ENCODE data around the gene CBX2. TPM values are rescaled to one million over a fixed set of nuclear protein-coding genes. Genes with fewer than 3 reads are reported as not detected.
A peak's percentile ranks its signal among the peaks of the same experiment; 100 is the strongest.

The CBX2 gene
- total RNA-seq, 1 experiment from 2014 or later, result 28.3 TPM

DNA sequence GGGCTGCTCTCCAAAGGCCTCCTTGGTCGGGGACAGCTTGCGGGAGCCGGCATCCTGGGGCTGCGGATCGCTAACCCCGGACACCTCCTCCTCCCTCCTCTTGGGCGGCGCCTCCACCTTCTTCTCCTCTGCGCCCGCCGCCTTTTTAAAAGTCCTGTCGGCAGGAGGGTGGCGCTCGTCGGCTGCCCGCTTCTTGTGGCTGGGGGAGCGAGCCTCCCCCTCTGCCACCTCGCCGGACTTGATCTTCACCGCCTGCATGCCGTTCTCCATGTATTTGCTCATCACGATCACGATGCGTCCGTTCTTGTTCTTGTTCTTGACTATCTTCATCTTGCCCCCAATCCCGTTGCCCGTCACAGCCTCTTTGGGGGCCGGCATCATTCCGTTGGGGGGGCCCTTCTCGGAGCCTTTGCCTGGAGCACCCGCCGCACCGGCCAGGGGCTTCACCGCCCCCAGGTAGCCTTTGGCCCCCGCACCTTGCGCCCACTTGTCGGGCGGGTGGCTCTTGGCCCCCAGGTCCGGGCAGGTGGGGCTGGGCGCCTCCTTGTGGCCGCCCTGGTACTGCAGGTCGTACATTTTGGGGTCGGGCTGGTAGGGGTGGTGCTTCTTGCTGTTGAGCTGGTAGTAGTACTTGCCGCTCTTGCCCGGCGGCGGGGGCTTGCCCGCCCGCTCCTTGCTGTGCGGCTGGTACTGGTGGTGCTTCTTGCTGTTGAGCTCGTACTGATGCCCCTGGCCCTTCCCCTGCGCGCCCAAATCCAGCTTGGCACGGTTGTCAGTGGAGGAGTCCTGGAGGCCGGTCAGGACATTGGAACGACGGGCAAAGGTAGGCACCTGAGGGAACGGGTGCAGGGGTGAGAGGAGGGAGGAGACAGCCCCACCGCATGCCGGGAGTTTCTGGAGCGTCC lies 56.9 kb downstream of the CBX2 start:
- DNase-seq (ENCODE audit: low read depth, low spot score) (no peak), ATAC-seq (no peak)
- peaks cover 52% of the 10 kb centered on the region for H3K79me2 ChIP-seq (ENCODE audit: insufficient read depth, low read length)
- H3K4me1 ChIP-seq (ENCODE audit: control insufficient read depth in 1 of 2, insufficient read depth in 2 of 2, low read length in 2 of 2), result peaks cover 46 to 74% of the 10 kb centered on the region in 2 experiments
- ChIA-PET RAD21 (ENCODE audit: low non-redundant PET in 1 of 2, low total read pairs in 2 of 2, uncharacterized antibody in 2 of 2, unreplicated experiment in 2 of 2) (interaction anchor here in 1 of 2 experiments (1.1 kb wide), 1 partner anchor 37 kb away, joined by 3 read pairs; no protein-coding TSS in a partner anchor), POLR2A (interaction anchor here (0.9 to 1.4 kb wide), 3 partner anchors 16 to 45 kb away, joined by 3 to 7 read pairs (median 3); no protein-coding TSS in a partner anchor), CTCF (interaction anchor here (0.6 to 3.0 kb wide), 12 partner anchors 11 to 91 kb away, joined by 3 to 18 read pairs (median 7); partner anchors contain the start of gene CBX8)
- peaks cover 4% of the 10 kb centered on the region; the same call in 1 of the 2 replicates for H4K20me1 ChIP-seq (ENCODE audit: insufficient read depth)
- peak overlapping the region; percentile 32; the same call in 1 of the 2 replicates for H3K27ac ChIP-seq (ENCODE audit: low read depth, low read length)
- H3K4me3 ChIP-seq (replicated peaks in 1 of 2; ENCODE audit: low read depth in 1 of 2, low read length in 2 of 2), result no peak overlapping the region
- H3K9ac ChIP-seq (ENCODE audit: low read length), result no peak overlapping the region
- no peaks in the 10 kb centered on the region for H3K9me3 ChIP-seq (ENCODE audit: control insufficient read depth in 1 of 2, insufficient read depth in 1 of 2, low read depth in 1 of 2, low read length in 2 of 2)
- H3K9me2 ChIP-seq (ENCODE audit: insufficient read depth), result no peaks in the 10 kb centered on the region
- BruUV-seq (replicated peaks), result TSS peak; percentile 1
- TF ChIP-seq ATF3 (IDR thresholded peaks at IDR 0.05) (no peak), CTCF (IDR thresholded peaks at IDR 0.05 in 2 of 3, conservative IDR thresholded peaks at IDR 0.05 in 1 of 3; ENCODE audit: borderline replicate concordance in 1 of 3, insufficient read depth in 1 of 3, low read depth in 2 of 3, low read length in 2 of 3) (peak; percentile 61 to 99 (median 91); a peak in 5 of 6 replicates), JUND (IDR thresholded peaks at IDR 0.05) (no peak), RAD21 (IDR thresholded peaks at IDR 0.05; ENCODE audit: low read depth) (peak; percentile 64), POLR2AphosphoS5 (IDR thresholded peaks at IDR 0.05; ENCODE audit: low read depth, low read length) (peak; percentile 18; the same call in 1 of the 2 replicates), SRF (IDR thresholded peaks at IDR 0.05; ENCODE audit: low read depth) (no peak), EZH2phosphoT487 (IDR thresholded peaks at IDR 0.05; ENCODE audit: borderline replicate concordance) (no peak)
- peaks cover 9 to 18% of the 10 kb centered on the region in 2 experiments; a peak in 2 of 4 replicates for H3K36me3 ChIP-seq (ENCODE audit: control insufficient read depth in 1 of 2, insufficient read depth in 2 of 2, low read length in 2 of 2)
- no peak overlapping the region for H2AFZ ChIP-seq (ENCODE audit: low read depth, low read length, poor library complexity, severe bottlenecking)
- intact Hi-C loops (cut with micrococcal nuclease), result loop anchor here (2.0 kb wide), 1 partner anchor 44 kb away; no protein-coding TSS in a partner anchor
- H3K27me3 ChIP-seq (ENCODE audit: insufficient read depth, low read length), result no peaks in the 10 kb centered on the region
- no peak overlapping the region for H3K4me2 ChIP-seq (ENCODE audit: low read length)
